K562 (cell line): ENCODE results near the gene DNAJB6. TPM values are rescaled to one million over a fixed set of nuclear protein-coding genes. Genes with fewer than 3 reads are reported as not detected.

Experiments used
- ATAC-seq: fragments of 200-7000 bp; cut with Tn5 transposase; 3 replicates; pipeline ENCODE4 v1.9.1; 2020; ENCODE audit warnings: moderate library complexity
- BruUV-seq: library from RNA; stranded (reverse); fragments of 400-500 nt; replicated peaks from 2 replicates; lab custom pipeline; 2021; lab: Mats Ljungman, UMichigan
- CTCF ChIA-PET: fragments of 300-600 bp; formaldehyde crosslinking; extraction: SDS; loops from one replicate; lab custom pipeline; 2021; ENCODE audit warnings: low intra/inter-chr PET ratio; lab: Yijun Ruan, JAX
- POLR2A ChIA-PET: fragments of 300-600, 350-650 bp; sonication (Branson Sonifier 250); formaldehyde crosslinking; extraction: SDS; loops from one replicate; lab custom pipeline; 2021; ENCODE audit warnings: antibody characterized with exemption, inconsistent platforms; lab: Yijun Ruan, JAX
- DNase-seq, 4 experiments: peaks; one replicate each; pipeline versions ENCODE4 v3.0.0 to v3.0.0-alpha.2; 2011 to 2018; ENCODE audit warnings: low spot score in 3 of 4, mixed read lengths in 3 of 4; ENCODE audit errors: extremely low read depth in 1 of 4
- FAIRE-seq: peaks from 2 replicates; lab custom pipeline; 2011; peaks lifted over from hg19 to GRCh38; lab: Jason Lieb, UNC
- H2AFZ ChIP-seq: 2 replicates; pipeline ENCODE4 v1.6.0; 2011; ENCODE audit warnings: low read depth, low read length, control low read depth, inconsistent platforms
- H3K27ac ChIP-seq: fragments of 200-600 bp; 3 replicates; pipeline ENCODE4 v1.8.0; 2011; ENCODE audit warnings: low read depth, mild to moderate bottlenecking, control low read depth, inconsistent platforms, low read length, moderate library complexity, mixed read lengths; ENCODE audit errors: extremely low read depth
- H3K27me3 ChIP-seq, 2 experiments: fragments of 300-600 bp in 1 of 2; 2 replicates in 1 of 2; 3 replicates in 1 of 2; pipeline versions ENCODE4 v1.6.0 to v1.8.0; 2011; ENCODE audit warnings: inconsistent platforms in 2 of 2, low read length in 2 of 2, mild to moderate bottlenecking in 1 of 2, mixed read lengths in 1 of 2, moderate library complexity in 1 of 2; ENCODE audit not compliant: control insufficient read depth in 2 of 2, insufficient read depth in 2 of 2
- H3K36me3 ChIP-seq: fragments of 300-600 bp; 3 replicates; pipeline ENCODE4 v1.8.0; 2011; ENCODE audit warnings: mild to moderate bottlenecking, low read length, inconsistent platforms; ENCODE audit not compliant: control insufficient read depth, insufficient read depth
- H3K4me1 ChIP-seq, 2 experiments: fragments of 200-600 bp in 1 of 2; replicated peaks in 1 of 2; 2 replicates in 1 of 2; 3 replicates in 1 of 2; pipeline versions ENCODE4 v1.5.1 to v1.8.0; 2011; ENCODE audit warnings: inconsistent platforms in 2 of 2, low read length in 2 of 2, mild to moderate bottlenecking in 1 of 2, mixed read lengths in 1 of 2, moderate library complexity in 1 of 2; ENCODE audit not compliant: control insufficient read depth in 2 of 2, insufficient read depth in 2 of 2
- H3K4me2 ChIP-seq: 2 replicates; pipeline ENCODE4 v1.6.1; 2011; ENCODE audit warnings: low read length, control low read depth, inconsistent platforms, mixed read lengths; ENCODE audit not compliant: insufficient read depth
- H3K4me3 ChIP-seq: fragments of 200-600 bp; sonication (generic), shearing (Covaris generic); 2 replicates; pipeline ENCODE4 v1.5.1; 2016; ENCODE audit warnings: control low read depth, inconsistent platforms
- H3K79me2 ChIP-seq: fragments of 200-600 bp; 3 replicates; pipeline ENCODE4 v1.8.0; 2011; ENCODE audit warnings: low read length, inconsistent platforms; ENCODE audit not compliant: control insufficient read depth, insufficient read depth
- H3K9ac ChIP-seq, 2 experiments: 2 replicates each; pipeline versions ENCODE4 v1.6.0 to v1.6.1; 2011; ENCODE audit warnings: low read depth in 2 of 2, low read length in 2 of 2, control low read depth in 1 of 2, inconsistent platforms in 1 of 2, mild to moderate bottlenecking in 1 of 2, mixed read lengths in 1 of 2; ENCODE audit not compliant: insufficient read depth in 1 of 2
- H3K9me1 ChIP-seq: one replicate; pipeline ENCODE4 v1.6.0; 2011; ENCODE audit warnings: inconsistent platforms, mild to moderate bottlenecking, low read length, moderate library complexity; ENCODE audit not compliant: control insufficient read depth, insufficient read depth
- H3K9me3 ChIP-seq: replicated peaks from 2 replicates; pipeline ENCODE4 v1.5.1; 2011; ENCODE audit warnings: low read depth, low read length, inconsistent platforms; ENCODE audit not compliant: control insufficient read depth, insufficient read depth
- H4K20me1 ChIP-seq: replicated peaks from 2 replicates; pipeline ENCODE4 v1.6.1; 2011; ENCODE audit warnings: low read length, inconsistent platforms, mixed read lengths; ENCODE audit not compliant: control insufficient read depth, insufficient read depth
- FOXM1 ChIP-seq, 2 experiments: fragments of 450-650 bp in 1 of 2; sonication (generic) in 1 of 2; formaldehyde crosslinking in 1 of 2; IDR thresholded peaks; 2 replicates each; pipeline versions ENCODE4 v1.6.1 to v1.9.0; 2017 to 2022; ENCODE audit warnings: low read depth in 2 of 2, mild to moderate bottlenecking in 2 of 2, missing genetic modification reagents in 1 of 2, moderate library complexity in 1 of 2
- GATAD2A ChIP-seq: fragments of 450-650 bp; IDR thresholded peaks from 2 replicates; pipeline ENCODE4 v1.6.1; 2017
- MAFK ChIP-seq: IDR thresholded peaks from 2 replicates; pipeline ENCODE4 v1.6.1; 2011; ENCODE audit warnings: low read length, improper control_type of control experiment
- MTF1 ChIP-seq: fragments of 250-450 bp; sonication (Bioruptor Pico); IDR thresholded peaks from 2 replicates; pipeline ENCODE4 v1.9.0; 2021; ENCODE audit warnings: moderate library complexity, mild to moderate bottlenecking, inconsistent platforms, borderline replicate concordance
- RFX7 ChIP-seq: fragments of 250-450 bp; sonication (Bioruptor Pico); IDR thresholded peaks from 2 replicates; pipeline ENCODE4 v1.5.1; 2021; ENCODE audit warnings: mild to moderate bottlenecking
- SMARCE1 ChIP-seq: fragments of 450-650 bp; IDR thresholded peaks from 2 replicates; pipeline ENCODE4 v1.7.1; 2016; ENCODE audit warnings: mild to moderate bottlenecking
- SRSF1 ChIP-seq: fragments of 200-400 bp; formaldehyde crosslinking; IDR thresholded peaks from 2 replicates; pipeline ENCODE4 v1.6.1; 2017; ENCODE audit warnings: mild to moderate bottlenecking, low read depth, low read length, moderate library complexity
- TRIM28 ChIP-seq: fragments of 450-650 bp; IDR thresholded peaks from 2 replicates; pipeline ENCODE4 v1.6.1; 2017
- WHSC1 ChIP-seq: IDR thresholded peaks from one replicate; pipeline ENCODE4 v1.6.1; 2012; ENCODE audit warnings: low read length, control low read depth, inconsistent platforms
- WGBS: fragments of 100-300 bp; shearing (Covaris generic); methylation state at CpG from one replicate; pipeline ENCODE4 v1.1.6; 2016; ENCODE audit warnings: low coverage, mixed read lengths; ENCODE audit not compliant: insufficient coverage; ENCODE audit errors: missing lambda C conversion rate; 5-methylcytosine and 5-hydroxymethylcytosine counted together
- in situ Hi-C: fragments of 300-500 bp; cut with MboI; formaldehyde crosslinking; loops from 4 replicates; pipeline ENCODE4 v1.15.0; 2018; ENCODE audit warnings: inconsistent platforms, mixed read lengths
- intact Hi-C: fragments of 100-400 bp; cut with micrococcal nuclease; formaldehyde crosslinking; loops from 2 replicates; pipeline ENCODE4 v1.14.2; 2022
- polyA plus RNA-seq, 8 experiments: library from polyadenylated mRNA; depleted of rRNA in 4 of 8; stranded (reverse) in 5 of 8; unstranded in 3 of 8; fragments of >200 nt; fragmentation: Nextera tagmentation in 2 of 8; fragmentation: Illumina TruSeq in 1 of 8; extraction: Ambion mirVana in 2 of 8; extraction: Trizol in 1 of 8; gene quantifications; 2 replicates each; pipeline versions ENCODE4 v1.2.1 to v1.2.3, GENCODE V29; 2011 to 2014; ENCODE audit warnings: inconsistent platforms in 1 of 8, missing spikeins in 1 of 8
- total RNA-seq, 7 experiments: library from RNA; depleted of rRNA in 6 of 7; stranded (reverse); fragments of >200 nt in 6 of 7; fragmentation: Illumina TruSeq in 2 of 7; extraction: Trizol in 2 of 7; gene quantifications; 2 replicates each; pipeline versions ENCODE4 v1.2.1 to v1.2.3, GENCODE V29; 2011 to 2021; ENCODE audit warnings: low replicate concordance in 1 of 7
- TF ChIP-seq, protein P1 (sequence below), 3 experiments: fragments of 200-800 bp in 1 of 3; sonication (Bioruptor generic) in 1 of 3; sonication (generic) in 1 of 3; formaldehyde crosslinking in 1 of 3; IDR thresholded peaks; 2 replicates each; pipeline versions ENCODE4 v1.6.1 to v1.8.0; 2016 to 2022; ENCODE audit warnings: mild to moderate bottlenecking in 2 of 3, missing compliant biosample characterization in 2 of 3, missing genetic modification characterization in 2 of 3, missing genetic modification reagents in 1 of 3
- TF ChIP-seq, protein P2 (sequence below), 2 experiments: fragments of 150-350 bp in 1 of 2; IDR thresholded peaks; 2 replicates each; pipeline ENCODE4 v1.6.1; 2012 to 2016; ENCODE audit warnings: low read depth in 2 of 2, low read length in 2 of 2, mild to moderate bottlenecking in 1 of 2, moderate library complexity in 1 of 2
- TF ChIP-seq, protein P3 (sequence below): fragments of 450-650 bp; formaldehyde crosslinking; IDR thresholded peaks from 2 replicates; pipeline ENCODE4 v1.4.0; 2020; ENCODE audit warnings: mild to moderate bottlenecking, moderate library complexity
- TF ChIP-seq, protein P4 (sequence below): sonication (generic); formaldehyde crosslinking; IDR thresholded peaks from 2 replicates; pipeline ENCODE4 v1.4.0; 2020; ENCODE audit warnings: mild to moderate bottlenecking, missing genetic modification reagents

DNAJB6 gene
- total and polyA plus RNA-seq, 9 of the 15 experiments (the other 6 are each of a cell fraction or from before 2014, with no cell fraction given): 84.5 to 158 (median 135) TPM

DNA sequence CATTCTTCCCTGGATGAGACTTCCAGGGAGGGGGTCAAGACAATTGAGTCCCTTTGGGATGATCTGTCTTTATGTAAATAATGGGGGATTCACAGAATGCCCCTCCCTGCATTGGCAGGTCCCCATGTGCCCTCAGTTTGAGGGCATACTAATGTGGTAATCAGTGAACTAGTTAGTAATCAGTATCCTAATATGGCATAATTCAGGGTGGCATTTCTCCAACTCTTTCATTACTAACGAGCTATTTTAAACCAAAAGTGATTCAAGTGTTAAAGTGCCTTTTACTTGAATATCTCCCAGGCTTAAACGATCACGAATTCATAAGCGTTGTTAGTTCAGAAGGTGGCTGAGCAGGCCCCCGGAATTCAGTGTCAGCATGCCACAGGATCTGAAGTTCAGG, 1.6 kb upstream of the DNAJB6 start:
- no peak overlapping the region for H3K9ac ChIP-seq
- H3K27me3 ChIP-seq: no peaks in the 10 kb centered on the region; a peak in 1 of 5 replicates
- no TSS peak for BruUV-seq
- no peaks in the 10 kb centered on the region for H3K9me3 ChIP-seq
- ATAC-seq (no peak), DNase-seq (no peak), FAIRE-seq (no peak)
- POLR2A ChIA-PET: interaction anchor here (0.6 to 2.4 kb wide), 4 partner anchors 11 to 126 kb away, joined by 3 to 18 read pairs (median 4); no protein-coding TSS in a partner anchor
- WGBS: 65% methylated on average over 5 of the region's 5 CpGs
- H3K4me3 ChIP-seq: no peak overlapping the region
- H2AFZ ChIP-seq: no peak overlapping the region
- intact Hi-C loops: loop anchor here (5.0 kb wide), 1 partner anchor 52 kb away; no protein-coding TSS in a partner anchor
- peaks cover 23% of the 10 kb centered on the region for H4K20me1 ChIP-seq
- no peak overlapping the region for H3K4me2 ChIP-seq
- H3K79me2 ChIP-seq: peaks cover 34% of the 10 kb centered on the region
- H3K4me1 ChIP-seq: peaks cover 16 to 17% of the 10 kb centered on the region in 2 experiments
- CTCF ChIA-PET: no interaction called here
- H3K9me1 ChIP-seq: no peaks in the 10 kb centered on the region
- no peak for TF ChIP-seq SMARCE1
- TF ChIP-seq, protein P1, sequence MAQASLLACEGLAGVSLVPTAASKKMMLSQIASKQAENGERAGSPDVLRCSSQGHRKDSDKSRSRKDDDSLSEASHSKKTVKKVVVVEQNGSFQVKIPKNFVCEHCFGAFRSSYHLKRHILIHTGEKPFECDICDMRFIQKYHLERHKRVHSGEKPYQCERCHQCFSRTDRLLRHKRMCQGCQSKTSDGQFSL (CRISPR knock-in tag; IDR thresholded peaks at IDR 0.05): no peak
- TF ChIP-seq, protein P1 (tag; IDR thresholded peaks at IDR 0.05): no peak
- TF ChIP-seq MAFK: no peak
- TF ChIP-seq, protein P2, sequence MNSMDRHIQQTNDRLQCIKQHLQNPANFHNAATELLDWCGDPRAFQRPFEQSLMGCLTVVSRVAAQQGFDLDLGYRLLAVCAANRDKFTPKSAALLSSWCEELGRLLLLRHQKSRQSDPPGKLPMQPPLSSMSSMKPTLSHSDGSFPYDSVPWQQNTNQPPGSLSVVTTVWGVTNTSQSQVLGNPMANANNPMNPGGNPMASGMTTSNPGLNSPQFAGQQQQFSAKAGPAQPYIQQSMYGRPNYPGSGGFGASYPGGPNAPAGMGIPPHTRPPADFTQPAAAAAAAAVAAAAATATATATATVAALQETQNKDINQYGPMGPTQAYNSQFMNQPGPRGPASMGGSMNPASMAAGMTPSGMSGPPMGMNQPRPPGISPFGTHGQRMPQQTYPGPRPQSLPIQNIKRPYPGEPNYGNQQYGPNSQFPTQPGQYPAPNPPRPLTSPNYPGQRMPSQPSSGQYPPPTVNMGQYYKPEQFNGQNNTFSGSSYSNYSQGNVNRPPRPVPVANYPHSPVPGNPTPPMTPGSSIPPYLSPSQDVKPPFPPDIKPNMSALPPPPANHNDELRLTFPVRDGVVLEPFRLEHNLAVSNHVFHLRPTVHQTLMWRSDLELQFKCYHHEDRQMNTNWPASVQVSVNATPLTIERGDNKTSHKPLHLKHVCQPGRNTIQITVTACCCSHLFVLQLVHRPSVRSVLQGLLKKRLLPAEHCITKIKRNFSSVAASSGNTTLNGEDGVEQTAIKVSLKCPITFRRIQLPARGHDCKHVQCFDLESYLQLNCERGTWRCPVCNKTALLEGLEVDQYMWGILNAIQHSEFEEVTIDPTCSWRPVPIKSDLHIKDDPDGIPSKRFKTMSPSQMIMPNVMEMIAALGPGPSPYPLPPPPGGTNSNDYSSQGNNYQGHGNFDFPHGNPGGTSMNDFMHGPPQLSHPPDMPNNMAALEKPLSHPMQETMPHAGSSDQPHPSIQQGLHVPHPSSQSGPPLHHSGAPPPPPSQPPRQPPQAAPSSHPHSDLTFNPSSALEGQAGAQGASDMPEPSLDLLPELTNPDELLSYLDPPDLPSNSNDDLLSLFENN (IDR thresholded peaks at IDR 0.05; ENCODE audit: low read depth in 2 of 2, low read length in 2 of 2): no peak
- no peak for TF ChIP-seq GATAD2A
- no peak for TF ChIP-seq WHSC1
- TF ChIP-seq MTF1 (CRISPR knock-in tag): no peak
- no peak for TF ChIP-seq TRIM28
- TF ChIP-seq, protein P3, sequence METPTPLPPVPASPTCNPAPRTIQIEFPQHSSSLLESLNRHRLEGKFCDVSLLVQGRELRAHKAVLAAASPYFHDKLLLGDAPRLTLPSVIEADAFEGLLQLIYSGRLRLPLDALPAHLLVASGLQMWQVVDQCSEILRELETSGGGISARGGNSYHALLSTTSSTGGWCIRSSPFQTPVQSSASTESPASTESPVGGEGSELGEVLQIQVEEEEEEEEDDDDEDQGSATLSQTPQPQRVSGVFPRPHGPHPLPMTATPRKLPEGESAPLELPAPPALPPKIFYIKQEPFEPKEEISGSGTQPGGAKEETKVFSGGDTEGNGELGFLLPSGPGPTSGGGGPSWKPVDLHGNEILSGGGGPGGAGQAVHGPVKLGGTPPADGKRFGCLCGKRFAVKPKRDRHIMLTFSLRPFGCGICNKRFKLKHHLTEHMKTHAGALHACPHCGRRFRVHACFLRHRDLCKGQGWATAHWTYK (CRISPR knock-in tag): no peak
- TF ChIP-seq, protein P4, sequence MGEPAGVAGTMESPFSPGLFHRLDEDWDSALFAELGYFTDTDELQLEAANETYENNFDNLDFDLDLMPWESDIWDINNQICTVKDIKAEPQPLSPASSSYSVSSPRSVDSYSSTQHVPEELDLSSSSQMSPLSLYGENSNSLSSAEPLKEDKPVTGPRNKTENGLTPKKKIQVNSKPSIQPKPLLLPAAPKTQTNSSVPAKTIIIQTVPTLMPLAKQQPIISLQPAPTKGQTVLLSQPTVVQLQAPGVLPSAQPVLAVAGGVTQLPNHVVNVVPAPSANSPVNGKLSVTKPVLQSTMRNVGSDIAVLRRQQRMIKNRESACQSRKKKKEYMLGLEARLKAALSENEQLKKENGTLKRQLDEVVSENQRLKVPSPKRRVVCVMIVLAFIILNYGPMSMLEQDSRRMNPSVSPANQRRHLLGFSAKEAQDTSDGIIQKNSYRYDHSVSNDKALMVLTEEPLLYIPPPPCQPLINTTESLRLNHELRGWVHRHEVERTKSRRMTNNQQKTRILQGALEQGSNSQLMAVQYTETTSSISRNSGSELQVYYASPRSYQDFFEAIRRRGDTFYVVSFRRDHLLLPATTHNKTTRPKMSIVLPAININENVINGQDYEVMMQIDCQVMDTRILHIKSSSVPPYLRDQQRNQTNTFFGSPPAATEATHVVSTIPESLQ: no peak
- TF ChIP-seq SRSF1: no peak
- no peak for TF ChIP-seq FOXM1 (IDR thresholded peaks at IDR 0.05; ENCODE audit: low read depth)
- no peak for TF ChIP-seq FOXM1 (CRISPR knock-in tag; IDR thresholded peaks at IDR 0.05; ENCODE audit: low read depth)
- no peak for TF ChIP-seq RFX7 (CRISPR knock-in tag)
- H3K36me3 ChIP-seq: peaks cover 11% of the 10 kb centered on the region
- H3K27ac ChIP-seq: no peak overlapping the region
- in situ Hi-C loops: no loop called here
